Left lobe of liver (tissue), 2 donors: ENCODE results near the gene ASCL2. TPM values are rescaled to one million over a fixed set of nuclear protein-coding genes. Genes with fewer than 3 reads are reported as not detected.
"Not testable (repeated sequence)": the region's sequence is repeated elsewhere in the genome, so short reads cannot be mapped to it uniquely, and the experiment has no call there.

Source experiments
- ATAC-seq: fragments of 200-7000 bp; cut with Tn5 transposase; one replicate; pipeline ENCODE4 v1.9.1; 2020; ENCODE audit warnings: mild to moderate bottlenecking, moderate library complexity
- DNase-seq: peaks from one replicate; pipeline ENCODE4 v3.0.0-alpha.2; 2020; ENCODE audit warnings: low spot score
- total RNA-seq: library from RNA; stranded (reverse); gene quantifications from one replicate; pipeline ENCODE4 v1.2.1, GENCODE V29; 2021
- donor health status: DM: no; HTN: no; CAD: no; lungs with moderate emphysema.
- donor health status: DM: no; HTN: yes; CAD: no.

The ASCL2 gene
- total RNA-seq, 1 donor from 2014 or later, result 0.83 TPM

DNA sequence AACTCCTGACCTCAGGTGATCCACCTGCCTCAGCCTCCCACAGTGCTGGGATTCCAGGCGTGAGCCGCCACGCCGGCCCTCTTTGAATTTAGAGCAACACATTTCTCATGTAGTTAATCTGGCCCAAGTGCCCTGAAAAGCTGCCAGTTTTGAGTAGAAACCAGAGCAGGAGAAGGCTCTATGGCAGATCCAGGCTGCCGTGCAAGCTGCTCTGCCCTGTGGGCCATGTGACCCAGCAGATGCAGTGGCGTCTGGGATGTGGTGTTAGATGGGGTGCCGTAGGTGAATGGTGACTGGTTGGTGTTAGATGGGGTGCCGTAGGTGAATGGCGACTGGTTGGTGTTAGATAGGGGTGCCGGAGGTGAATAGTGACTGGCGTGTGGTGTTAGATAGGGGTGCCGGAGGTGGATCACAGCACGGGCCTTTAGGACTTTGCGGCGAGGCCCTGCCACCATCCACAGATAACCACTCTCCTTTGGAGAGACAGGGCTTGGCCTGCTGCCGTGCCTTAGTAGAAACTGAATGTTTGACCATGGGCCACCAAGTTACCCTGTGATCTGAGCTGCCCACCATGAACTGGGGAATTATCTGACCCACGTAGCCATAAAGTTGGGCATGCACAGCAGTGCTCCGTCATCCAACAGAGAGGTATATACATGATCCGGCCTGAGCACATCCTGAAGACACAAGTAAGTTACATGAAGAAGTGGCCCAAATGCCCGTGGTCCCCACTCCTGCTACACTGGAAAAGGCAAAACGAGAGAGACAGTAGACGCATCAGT, 32.7 kb downstream of the ASCL2 start:
- DNase-seq, result no peak

GRCh38 chr11:2236381-2237134, 33.8 kb downstream of the ASCL2 start:
- not testable (repeated sequence) for DNase-seq, ATAC-seq

More for the DNA sequence above, 32.7 kb downstream of the ASCL2 start:
- no peak for ATAC-seq

DNA sequence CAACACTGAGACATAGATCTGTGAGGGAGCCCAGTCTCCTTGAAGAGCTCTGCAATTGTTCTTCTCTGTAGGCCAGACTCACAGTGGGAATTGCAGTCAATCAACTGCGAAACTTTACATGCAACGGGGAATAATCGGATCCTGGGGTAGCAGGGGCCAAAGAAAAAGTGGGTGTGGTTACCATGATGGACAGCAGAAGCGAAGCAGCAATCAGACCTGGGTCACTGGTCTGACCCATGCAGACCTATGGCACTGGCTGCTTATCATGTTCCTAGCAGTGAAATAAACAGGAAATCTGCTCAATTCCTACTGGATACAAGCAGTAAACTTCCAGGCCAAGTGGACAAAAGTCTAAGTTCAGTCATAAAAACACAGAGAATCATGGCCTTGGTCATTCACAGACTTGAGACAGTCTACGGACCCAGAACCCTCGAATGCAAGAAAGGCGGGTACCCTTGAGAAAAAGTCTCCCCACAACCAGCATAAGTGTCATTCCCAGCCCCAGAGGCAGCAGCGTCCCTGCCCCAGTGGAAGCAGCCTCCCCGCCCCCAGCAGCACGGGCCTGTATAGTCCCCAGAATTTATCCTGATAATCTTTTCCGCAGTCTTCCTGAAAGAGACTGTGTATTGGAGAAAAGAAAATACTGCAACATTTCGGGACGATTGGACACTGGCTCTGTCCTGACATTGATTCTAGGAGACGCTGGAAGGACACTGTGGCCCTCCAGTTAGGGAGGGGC, 34.6 kb downstream of the ASCL2 start:
- no peak for DNase-seq
- peak; percentile 79 for ATAC-seq

GRCh38 chr11:2234963-2235362, 35.4 kb downstream of the ASCL2 start:
- DNase-seq (no peak), ATAC-seq (peak; percentile 69)

GRCh38 chr11:2233693-2234455, 36.5 kb downstream of the ASCL2 start:
- no peak for DNase-seq
- no peak for ATAC-seq

DNA sequence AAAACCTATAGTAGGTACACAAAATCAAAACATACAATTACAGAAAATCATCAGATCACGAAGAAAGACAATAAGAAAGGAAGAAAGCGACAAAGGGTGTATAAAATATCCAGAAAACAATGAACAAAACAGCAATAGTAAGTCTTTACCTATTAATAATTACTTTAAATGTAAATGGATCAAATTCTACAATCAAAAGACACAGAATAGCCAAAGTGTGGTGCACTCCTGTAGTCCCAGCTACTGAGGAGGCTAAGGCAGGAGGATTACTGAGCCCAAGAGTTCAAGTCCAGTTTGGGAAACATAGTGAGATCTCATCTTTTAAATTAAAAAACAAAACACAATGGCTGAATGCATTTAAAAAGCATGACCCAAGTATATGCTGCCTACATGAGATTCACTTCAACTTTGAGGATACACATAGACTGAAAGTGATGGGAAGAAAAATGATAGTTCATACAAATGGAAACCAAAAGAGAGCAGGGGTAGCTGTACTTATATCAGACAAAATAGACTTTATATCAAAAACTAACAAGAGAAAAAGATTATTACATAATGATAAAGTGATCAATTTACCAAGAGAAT, 40.6 kb downstream of the ASCL2 start:
- ATAC-seq, result no peak
- DNase-seq, result no peak

- ATAC-seq, result no peak
- DNase-seq, result no peak
Measured at GRCh38 chr11:2224254-2224653, 46.1 kb downstream of the ASCL2 start.

DNA sequence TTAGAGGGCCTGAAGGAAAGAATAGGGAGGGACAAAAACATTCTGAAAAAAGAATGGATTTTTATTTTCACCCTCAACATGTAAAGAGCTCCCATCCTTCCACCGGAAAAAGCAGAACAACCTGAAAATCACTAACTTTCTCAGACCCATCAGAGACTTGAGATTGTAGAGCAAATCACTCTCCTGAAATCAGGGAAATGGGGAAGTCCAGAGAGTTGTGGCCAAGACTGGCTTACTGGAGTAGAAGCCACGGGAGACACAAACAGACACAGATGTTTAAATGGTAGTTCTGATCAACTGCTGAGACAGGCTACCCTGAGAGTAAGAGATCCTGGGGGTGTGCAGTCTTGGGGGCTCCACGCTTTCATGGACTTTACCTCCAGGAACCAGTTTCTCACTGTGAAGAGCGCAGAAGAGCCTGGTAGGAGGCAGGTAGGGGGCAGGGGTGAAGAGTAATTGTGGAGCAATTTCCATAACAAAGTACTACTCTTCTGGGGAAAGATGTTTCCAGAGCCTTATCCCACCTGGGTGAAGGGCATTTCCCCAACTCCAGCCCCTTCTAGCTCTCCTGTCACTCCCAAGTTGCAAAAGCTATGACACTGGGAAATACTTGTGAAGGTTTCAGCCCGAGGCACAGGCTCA, 47.1 kb downstream of the ASCL2 start:
- ATAC-seq (no peak), DNase-seq (no peak)

DNA sequence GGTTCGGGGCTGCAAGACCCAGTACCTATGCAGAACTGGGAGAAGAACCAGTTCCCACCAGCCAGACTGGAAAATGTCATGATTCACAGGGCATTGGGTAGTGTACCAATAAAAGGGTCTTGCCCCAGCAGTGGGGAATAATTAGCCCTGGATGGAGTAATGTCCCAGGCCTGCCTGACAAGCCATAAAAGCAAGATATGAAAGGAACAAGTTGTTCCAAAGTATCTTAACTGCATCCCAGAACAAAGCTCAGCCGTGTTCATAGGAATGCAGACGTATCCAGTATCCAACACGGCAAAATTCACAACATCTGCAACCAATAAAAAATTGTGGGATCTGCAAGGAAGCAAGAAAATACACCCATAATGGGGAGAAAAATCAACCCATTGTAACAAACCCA, 47.9 kb downstream of the ASCL2 start:
- no peak for DNase-seq
- ATAC-seq, result no peak

GRCh38 chr11:2221591-2221990, 48.8 kb downstream of the ASCL2 start:
- no peak for ATAC-seq

GRCh38 chr11:2221024-2221423, 49.4 kb downstream of the ASCL2 start:
- ATAC-seq (no peak), DNase-seq (no peak)

More at GRCh38 chr11:2221591-2221990, 48.8 kb downstream of the ASCL2 start:
- DNase-seq, result no peak

- ATAC-seq (no peak), DNase-seq (no peak)
Measured at GRCh38 chr11:2220173-2220771, 50.1 kb downstream of the ASCL2 start.

- no peak for ATAC-seq
- DNase-seq, result no peak
Measured at GRCh38 chr11:2219318-2220017, 50.9 kb downstream of the ASCL2 start.

Other genes starting within 250 kb of the ASCL2 start
- gene IGF2, start 131.2 kb downstream of the ASCL2 start, total RNA-seq, result 254 TPM
- gene INS, start 109.4 kb downstream of the ASCL2 start, total RNA-seq, result not detected
- not detected for gene TH, start 98.8 kb downstream of the ASCL2 start, total RNA-seq
- 0.35 TPM for gene C11orf21, start 31.3 kb upstream of the ASCL2 start, total RNA-seq
- 0.35 TPM for gene TSPAN32, start 31.4 kb upstream of the ASCL2 start, total RNA-seq
- 564 TPM for gene CD81, start 106.7 kb upstream of the ASCL2 start, total RNA-seq
- gene TSSC4, start 130.2 kb upstream of the ASCL2 start, total RNA-seq, result 24.8 TPM
- gene TRPM5, start 173.9 kb upstream of the ASCL2 start, total RNA-seq, result not detected
- gene KCNQ1, start 174.4 kb upstream of the ASCL2 start, total RNA-seq, result 2.1 TPM